Limb (tissue), 2 donors: ENCODE measurements around the gene PLEKHG3.

ENCODE experiments used
- DNase-seq, 2 donors: peaks; one replicate each; pipeline ENCODE4 v3.0.0-alpha.2; 2016; ENCODE audit errors: extremely low spot score in 2 of 2

PLEKHG3 gene

GRCh38 chr14:64745511-64746091 lies 41.4 kb downstream of the PLEKHG3 start:
- no peak for DNase-seq

GRCh38 chr14:64746298-64747250 lies 42.4 kb downstream of the PLEKHG3 start:
- DNase-seq: no peak

GRCh38 chr14:64747327-64747726 lies 43.1 kb downstream of the PLEKHG3 start:
- no peak for DNase-seq

GRCh38 chr14:64748521-64748920 lies 44.3 kb downstream of the PLEKHG3 start:
- DNase-seq: no peak

- DNase-seq: no peak
Measured at GRCh38 chr14:64748995-64749714, 44.9 kb downstream of the PLEKHG3 start.

- DNase-seq: no peak
Measured at GRCh38 chr14:64752909-64753308, 48.7 kb downstream of the PLEKHG3 start.

GRCh38 chr14:64753374-64753773 lies 49.1 kb downstream of the PLEKHG3 start:
- no peak for DNase-seq

GRCh38 chr14:64753999-64754398 lies 49.8 kb downstream of the PLEKHG3 start:
- DNase-seq: no peak

- DNase-seq: no peak
Measured at GRCh38 chr14:64754685-64755084, 50.5 kb downstream of the PLEKHG3 start.

- DNase-seq: no peak
Measured at GRCh38 chr14:64755781-64756221, 51.6 kb downstream of the PLEKHG3 start.

GRCh38 chr14:64756712-64757111 lies 52.5 kb downstream of the PLEKHG3 start:
- DNase-seq: no peak

GRCh38 chr14:64757601-64758000 lies 53.4 kb downstream of the PLEKHG3 start:
- no peak for DNase-seq

- DNase-seq: no peak
Measured at GRCh38 chr14:64758025-64758521, 53.8 kb downstream of the PLEKHG3 start.

- peak; percentile 60 to 68 for DNase-seq
Measured at GRCh38 chr14:64758691-64759554, 54.7 kb downstream of the PLEKHG3 start.

GRCh38 chr14:64759555-64759938 lies 55.3 kb downstream of the PLEKHG3 start:
- DNase-seq: no peak

- DNase-seq: peak in 1 of 2 donors; percentile 68
Measured at GRCh38 chr14:64760146-64760755, 56.0 kb downstream of the PLEKHG3 start.

GRCh38 chr14:64760916-64761315 lies 56.7 kb downstream of the PLEKHG3 start:
- no peak for DNase-seq

- DNase-seq: no peak
Measured at GRCh38 chr14:64761441-64762043, 57.3 kb downstream of the PLEKHG3 start.

- peak; percentile 91 to 93 for DNase-seq
Measured at GRCh38 chr14:64762044-64763034, 58.1 kb downstream of the PLEKHG3 start.
